Activated CD8-positive, alpha-beta memory T cell treated with anti-CD3 and anti-CD28 coated beads for 48 hours (primary cell): ENCODE results near the gene RSAD2.

Experiments used
- DNase-seq, 3 experiments: peaks; one replicate each; pipeline ENCODE4 v3.0.0-alpha.2; 2020; ENCODE audit warnings: low read depth in 2 of 3, low spot score in 2 of 3

Gene RSAD2

DNA sequence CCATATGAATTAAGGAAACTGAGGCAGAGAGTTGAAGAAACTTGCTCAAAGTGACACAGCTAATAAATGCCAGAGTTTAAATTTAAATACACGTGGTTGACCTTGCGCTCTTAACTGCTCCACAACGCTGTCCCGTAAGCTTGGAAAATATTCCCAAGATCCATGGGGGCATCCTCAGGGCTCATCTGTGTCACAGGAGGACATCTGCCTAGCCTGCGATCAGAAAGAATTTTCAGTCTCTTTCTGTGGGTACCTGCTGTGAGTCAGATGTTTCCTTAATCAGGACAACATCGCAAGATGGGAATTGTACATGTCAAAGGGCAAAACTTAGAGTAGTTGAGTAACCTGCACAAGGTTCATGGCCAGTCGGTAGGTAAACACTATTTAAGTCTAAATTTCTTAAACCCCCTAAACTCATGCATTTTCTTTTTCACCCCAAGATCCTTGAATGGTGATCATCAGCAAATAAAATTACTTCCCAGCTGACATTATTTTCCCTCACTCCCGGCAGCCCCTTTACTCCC lies 13.3 kb upstream of the RSAD2 start:
- DNase-seq, result no peak

DNA sequence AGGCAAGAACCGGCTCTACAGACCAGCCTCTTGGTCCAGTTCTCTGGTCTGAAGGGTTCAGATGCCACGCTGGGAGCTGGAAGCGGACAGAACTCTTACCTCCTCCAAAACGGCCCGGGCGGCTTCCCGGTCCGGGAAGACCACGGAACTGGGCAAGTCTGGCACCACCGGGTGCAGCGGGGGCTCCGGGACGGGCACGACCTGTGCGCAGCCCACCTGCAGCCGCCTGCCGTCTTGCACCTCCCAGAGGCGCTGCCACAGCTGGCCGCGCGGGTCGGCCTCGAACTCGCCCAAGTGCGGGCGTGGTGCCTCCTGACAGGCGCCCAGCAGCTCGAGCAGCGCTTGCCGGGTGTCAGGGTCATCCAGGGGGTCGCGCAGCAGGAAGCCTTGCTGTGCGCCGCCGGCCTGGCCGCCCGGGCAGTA lies 12.6 kb upstream of the RSAD2 start:
- peak in 1 of 3 experiments; percentile 23 for DNase-seq

- peak; percentile 37 to 56 (median 37) for DNase-seq
Observed at GRCh38 chr2:6865346-6866274, 12.0 kb upstream of the RSAD2 start, which contains the start of gene CMPK2. TSS of gene CMPK2 (minus strand) at chr2:6865907. CDS start at chr2:6865696, 211 bp downstream.

GRCh38 chr2:6866275-6866671 lies 11.3 kb upstream of the RSAD2 start:
- no peak for DNase-seq

DNA sequence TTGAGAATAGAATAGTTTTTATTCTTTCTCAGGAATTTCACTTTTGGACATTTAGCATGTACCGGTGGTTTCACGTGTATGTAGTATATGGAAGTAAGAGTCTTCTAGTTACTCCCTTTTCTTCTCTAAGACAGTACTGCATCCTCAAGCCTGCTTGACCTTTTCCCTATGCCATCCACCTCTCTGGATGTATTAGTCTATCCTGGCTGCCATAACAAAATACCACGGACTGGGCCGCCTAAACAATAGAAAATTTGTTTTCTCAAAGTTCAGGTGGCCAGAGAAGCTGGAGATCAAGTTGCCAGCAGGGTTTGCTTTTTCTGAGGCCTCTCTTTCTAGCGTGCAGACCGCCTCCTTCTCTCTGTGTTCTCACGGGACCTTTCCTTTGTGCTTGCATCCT lies 10.6 kb upstream of the RSAD2 start:
- DNase-seq, result no peak

GRCh38 chr2:6872394-6872793 lies 5.2 kb upstream of the RSAD2 start:
- DNase-seq, result no peak

- DNase-seq, result no peak
Observed at GRCh38 chr2:6874032-6874431, 3.5 kb upstream of the RSAD2 start.

DNA sequence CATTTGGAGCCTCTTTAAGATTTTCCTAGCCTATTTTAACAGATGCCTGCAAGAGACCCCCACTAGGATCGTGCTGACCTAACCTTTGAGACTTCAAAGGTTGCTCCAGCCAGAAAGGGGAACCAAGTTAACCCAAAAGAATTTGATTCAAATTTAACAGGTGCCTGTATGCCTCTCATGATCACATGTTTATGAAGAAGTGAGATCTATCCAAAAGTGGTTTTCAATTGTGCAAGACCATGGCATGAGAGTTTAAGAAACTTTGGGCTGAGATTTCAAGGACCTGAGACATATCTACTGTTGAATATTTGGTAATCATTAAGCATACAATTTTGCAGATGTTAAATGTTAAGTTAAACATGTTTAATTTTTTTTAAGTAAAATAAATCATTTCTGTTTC lies 1.3 kb upstream of the RSAD2 start:
- DNase-seq, result no peak

DNA sequence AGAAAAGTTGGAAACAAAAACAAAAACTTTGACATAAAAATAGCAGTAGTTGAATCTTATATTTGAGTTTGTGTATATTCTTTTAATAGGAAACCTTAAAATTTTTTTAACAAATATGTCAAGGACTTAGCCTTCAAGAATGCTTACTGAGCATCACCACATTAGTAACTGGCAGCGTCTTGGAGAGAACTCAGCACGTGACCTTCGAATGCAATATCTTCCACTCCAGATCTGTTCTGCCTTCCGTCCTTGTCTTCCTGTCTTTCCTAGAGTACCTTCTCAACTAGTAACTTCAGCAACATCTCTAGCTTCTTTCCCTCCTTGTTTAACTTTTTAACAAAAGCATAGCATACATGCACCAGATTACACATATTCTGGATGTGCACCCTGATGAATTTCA lies 972 bp downstream of the RSAD2 start:
- no peak for DNase-seq

GRCh38 chr2:6879011-6879410 lies 1.4 kb downstream of the RSAD2 start:
- no peak for DNase-seq

DNA sequence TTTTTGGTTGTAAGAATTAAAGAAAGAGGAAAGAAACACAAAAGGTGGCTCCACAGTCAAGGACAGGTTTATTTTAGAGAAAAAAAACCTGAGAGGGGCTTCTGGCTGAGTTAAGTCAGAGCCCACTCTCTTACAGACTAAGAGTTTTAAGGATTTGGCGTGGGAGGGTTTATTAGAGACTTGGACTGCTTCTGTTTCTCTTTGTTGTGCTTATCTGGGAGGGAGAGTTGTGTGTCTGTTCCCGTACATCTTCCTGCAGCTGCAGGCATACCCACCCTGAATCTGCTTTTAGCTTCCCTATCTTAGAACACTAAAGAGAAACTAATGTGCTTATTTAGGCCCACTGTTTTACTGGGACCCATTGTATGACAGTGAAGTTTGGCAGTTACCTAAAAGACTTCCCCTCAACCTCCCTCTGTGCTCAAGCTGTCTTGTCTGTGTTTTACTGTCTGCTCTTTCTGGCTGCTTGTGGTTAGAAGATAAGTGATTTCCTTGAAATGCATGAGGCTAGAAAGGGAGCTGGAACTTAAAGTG lies 2.7 kb downstream of the RSAD2 start:
- no peak for DNase-seq

DNA sequence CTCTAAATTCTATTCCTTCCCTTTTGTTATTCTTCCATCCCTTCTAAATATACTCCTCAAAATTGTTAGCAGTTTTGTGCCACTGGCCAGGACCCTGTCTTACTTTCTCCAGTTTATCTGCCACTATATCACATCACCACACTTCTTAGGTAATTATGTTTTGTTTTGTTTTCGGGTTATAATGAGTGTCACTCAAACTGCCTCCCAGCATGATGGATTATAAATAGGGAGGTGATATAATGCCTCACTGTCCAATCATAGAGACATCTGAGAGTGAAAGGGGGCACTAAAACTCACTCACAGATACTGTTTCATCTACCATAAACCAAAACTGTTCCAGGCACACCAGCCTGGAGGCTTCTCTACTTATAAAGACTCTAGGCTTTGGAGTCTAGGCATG lies 3.5 kb downstream of the RSAD2 start:
- DNase-seq, result no peak

GRCh38 chr2:6881516-6881915 lies 3.9 kb downstream of the RSAD2 start:
- DNase-seq, result no peak

- no peak for DNase-seq
Observed at GRCh38 chr2:6883448-6884122, 6.0 kb downstream of the RSAD2 start.

DNA sequence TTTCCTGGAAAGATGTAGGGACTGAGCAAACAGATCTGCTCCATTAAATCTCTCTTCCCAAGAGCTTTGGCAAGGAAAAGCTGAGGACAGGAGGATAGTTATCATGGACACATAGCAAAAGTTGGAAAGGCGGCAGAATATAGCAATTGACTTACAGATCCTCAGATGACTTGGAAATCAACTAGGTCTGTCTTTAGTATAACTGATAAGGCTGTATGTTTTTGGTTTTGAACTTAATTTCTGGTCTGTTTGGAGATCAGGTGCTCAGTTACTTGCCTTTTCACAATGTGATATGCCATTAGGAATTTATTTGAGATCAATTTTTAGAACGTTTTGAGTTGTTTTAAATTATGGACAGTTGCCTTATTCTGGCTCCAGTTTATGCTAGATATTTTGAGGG lies 8.0 kb downstream of the RSAD2 start:
- no peak for DNase-seq

GRCh38 chr2:6885968-6886367 lies 8.4 kb downstream of the RSAD2 start:
- DNase-seq, result no peak

DNA sequence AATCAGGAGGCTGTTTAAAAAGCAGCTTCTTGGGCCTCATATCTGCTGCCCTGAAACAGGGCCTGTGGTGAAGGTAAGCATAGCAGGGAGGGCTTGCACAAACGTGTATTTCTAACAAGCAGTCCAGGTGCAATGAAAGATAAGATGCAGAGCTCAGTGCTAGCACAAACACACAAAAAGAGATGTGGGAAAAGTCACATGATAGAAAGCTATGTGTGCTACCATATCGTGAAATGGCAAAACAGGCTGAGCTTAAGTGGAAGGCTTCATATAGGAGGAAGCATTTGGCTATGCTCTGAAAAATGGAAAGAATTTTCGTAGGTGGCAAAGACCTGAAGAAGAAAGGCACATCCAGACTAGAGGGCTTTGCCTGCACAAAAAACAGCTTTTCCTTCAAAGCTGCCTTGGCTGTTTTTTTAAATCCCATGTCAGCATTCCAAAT lies 10.2 kb downstream of the RSAD2 start:
- DNase-seq, result no peak

DNA sequence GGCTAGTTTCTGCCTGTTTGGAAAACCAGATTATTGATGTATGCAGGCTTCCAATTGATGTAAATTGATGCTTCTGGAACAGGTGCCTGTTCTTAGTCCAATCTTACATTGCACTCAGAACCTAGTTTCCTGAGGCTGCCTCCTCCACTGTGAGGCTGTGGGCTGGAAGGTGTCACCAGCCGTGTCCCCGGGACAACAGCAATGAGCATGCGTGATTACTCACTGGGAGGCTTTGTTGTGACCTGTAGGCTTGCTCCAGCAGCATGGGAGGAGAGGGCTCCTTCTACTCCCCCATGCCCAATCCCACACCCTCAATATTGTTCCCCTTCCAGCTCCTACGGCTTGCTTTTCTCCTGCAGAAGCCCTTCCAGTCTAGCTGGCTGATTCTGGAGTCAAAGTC lies 11.1 kb downstream of the RSAD2 start:
- DNase-seq, result no peak

DNA sequence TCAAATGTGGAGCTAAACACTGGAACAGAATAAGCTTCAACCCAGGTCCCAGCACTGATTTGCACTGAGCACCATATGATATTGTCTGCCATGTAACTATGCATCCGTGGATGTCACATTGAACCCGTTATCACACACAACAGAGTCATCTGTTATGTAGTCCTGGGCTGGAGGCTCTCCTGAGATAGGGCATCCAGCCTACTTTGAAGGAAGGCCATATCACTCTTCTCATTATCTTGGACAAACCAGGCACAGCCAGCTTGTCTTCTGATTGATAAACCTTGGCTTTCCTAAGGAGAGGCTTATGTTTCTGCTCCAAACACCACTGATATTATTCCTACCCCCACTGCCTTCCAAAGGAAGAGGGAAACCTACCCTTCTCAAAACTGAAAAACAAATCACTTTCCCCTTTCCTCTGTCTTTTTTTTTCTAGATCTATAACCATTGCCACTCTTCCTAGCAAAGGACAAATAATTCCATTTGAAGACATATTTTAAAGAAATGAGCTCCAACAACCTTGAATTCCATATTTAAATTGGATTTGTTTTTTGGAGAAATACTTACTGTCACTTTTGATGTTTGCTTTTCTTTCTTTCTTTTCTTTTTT lies 16.4 kb downstream of the RSAD2 start:
- DNase-seq, result no peak

- DNase-seq, result no peak
Observed at GRCh38 chr2:6896930-6897759, 19.6 kb downstream of the RSAD2 start.
